Suprapubic skin (tissue), 4 donors: Measurements from ENCODE around the gene PPIE.

Experiments
- EP300 ChIP-seq: sonication (generic); formaldehyde crosslinking; IDR thresholded peaks from one replicate; pipeline ENCODE4 v1.6.1; 2017; ENCODE audit warnings: antibody characterized with exemption
- POLR2A ChIP-seq, 2 donors: fragments of 450-650 bp; IDR thresholded peaks; one replicate each; pipeline ENCODE4 v1.6.1; 2017; ENCODE audit warnings: antibody characterized with exemption in 2 of 2, mild to moderate bottlenecking in 2 of 2, moderate library complexity in 2 of 2
- POLR2AphosphoS5 ChIP-seq, 3 donors: sonication (generic); formaldehyde crosslinking; IDR thresholded peaks; one replicate each; pipeline ENCODE4 v1.6.1; 2017; ENCODE audit warnings: antibody characterized with exemption in 3 of 3
- TF ChIP-seq, protein P1 (sequence below), 2 donors: fragments of 200-600 bp in 1 of 2; fragments of 450-650 bp in 1 of 2; sonication (generic) in 1 of 2; IDR thresholded peaks; one replicate each; pipeline ENCODE4 v1.5.1; 2016 to 2019; ENCODE audit warnings: antibody characterized with exemption in 2 of 2, mild to moderate bottlenecking in 1 of 2, moderate library complexity in 1 of 2

DNA sequence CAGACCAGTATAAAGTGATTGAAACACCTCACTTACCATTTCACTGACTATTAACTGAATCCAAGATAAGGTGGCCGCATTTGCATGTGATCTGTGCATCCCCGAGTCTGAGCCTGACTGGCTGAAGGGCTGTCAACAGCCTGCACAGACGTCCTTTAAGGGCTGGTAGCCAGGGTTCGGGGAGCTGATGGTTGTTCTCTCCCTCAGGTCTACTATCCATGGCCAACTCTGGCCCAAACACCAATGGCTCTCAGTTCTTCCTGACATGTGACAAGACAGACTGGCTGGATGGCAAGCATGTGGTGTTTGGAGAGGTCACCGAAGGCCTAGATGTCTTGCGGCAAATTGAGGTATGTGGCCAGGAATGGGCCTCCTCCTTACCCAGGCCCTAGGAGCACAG, 14.0 kb downstream of the PPIE start:
- TF ChIP-seq EP300: no peak
- TF ChIP-seq, protein P1, sequence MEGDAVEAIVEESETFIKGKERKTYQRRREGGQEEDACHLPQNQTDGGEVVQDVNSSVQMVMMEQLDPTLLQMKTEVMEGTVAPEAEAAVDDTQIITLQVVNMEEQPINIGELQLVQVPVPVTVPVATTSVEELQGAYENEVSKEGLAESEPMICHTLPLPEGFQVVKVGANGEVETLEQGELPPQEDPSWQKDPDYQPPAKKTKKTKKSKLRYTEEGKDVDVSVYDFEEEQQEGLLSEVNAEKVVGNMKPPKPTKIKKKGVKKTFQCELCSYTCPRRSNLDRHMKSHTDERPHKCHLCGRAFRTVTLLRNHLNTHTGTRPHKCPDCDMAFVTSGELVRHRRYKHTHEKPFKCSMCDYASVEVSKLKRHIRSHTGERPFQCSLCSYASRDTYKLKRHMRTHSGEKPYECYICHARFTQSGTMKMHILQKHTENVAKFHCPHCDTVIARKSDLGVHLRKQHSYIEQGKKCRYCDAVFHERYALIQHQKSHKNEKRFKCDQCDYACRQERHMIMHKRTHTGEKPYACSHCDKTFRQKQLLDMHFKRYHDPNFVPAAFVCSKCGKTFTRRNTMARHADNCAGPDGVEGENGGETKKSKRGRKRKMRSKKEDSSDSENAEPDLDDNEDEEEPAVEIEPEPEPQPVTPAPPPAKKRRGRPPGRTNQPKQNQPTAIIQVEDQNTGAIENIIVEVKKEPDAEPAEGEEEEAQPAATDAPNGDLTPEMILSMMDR (IDR thresholded peaks at IDR 0.05): no peak
- TF ChIP-seq POLR2AphosphoS5 (IDR thresholded peaks at IDR 0.05): no peak
- no peak for TF ChIP-seq POLR2A (IDR thresholded peaks at IDR 0.05)
